Stimulated activated naive CD4-positive, alpha-beta T cell (primary cell): ENCODE measurements around the gene WDR54.
A peak's percentile ranks its signal among the peaks of the same experiment; 100 is the strongest.

ENCODE experiments used
- DNase-seq, 6 experiments: peaks; one replicate each; lab custom pipeline; 2025; lab: John Stamatoyannopoulos, UW

The WDR54 gene

GRCh38 chr2:74421221-74421870, at the start of gene WDR54, which contains the start of gene C2orf81:
TSS of gene WDR54 (plus strand) at chr2:74421730. CDS start at chr2:74422154, 424 bp downstream.
TSS of gene C2orf81 (minus strand) at chr2:74421619. CDS start at chr2:74421560, 59 bp downstream.
- DNase-seq = peak; percentile 85 to 92 (median 89)

- DNase-seq = no peak
These were observed 48.9 kb upstream of the WDR54 start for GRCh38 chr2:74372674-74373073.

- no peak for DNase-seq
These were observed 48.3 kb upstream of the WDR54 start for GRCh38 chr2:74373221-74373676.

- DNase-seq = no peak
These were observed 47.5 kb upstream of the WDR54 start for GRCh38 chr2:74373985-74374384.

GRCh38 chr2:74374509-74375205, 46.9 kb upstream of the WDR54 start:
- no peak for DNase-seq

GRCh38 chr2:74375838-74376237, 45.7 kb upstream of the WDR54 start:
- no peak for DNase-seq

- no peak for DNase-seq
These were observed 43.5 kb upstream of the WDR54 start for GRCh38 chr2:74378007-74378406.

- DNase-seq = peak in 1 of 6 experiments; percentile 3
These were observed 41.4 kb upstream of the WDR54 start, which contains the start of gene DCTN1 for GRCh38 chr2:74379851-74380789. TSS of gene DCTN1 (minus strand) at chr2:74380311. CDS start at chr2:74380037, 274 bp downstream.

GRCh38 chr2:74381751-74382150, 39.8 kb upstream of the WDR54 start:
- no peak for DNase-seq

GRCh38 chr2:74383254-74383653, 38.3 kb upstream of the WDR54 start:
- no peak for DNase-seq

- no peak for DNase-seq
These were observed 37.5 kb upstream of the WDR54 start for GRCh38 chr2:74384051-74384450.

GRCh38 chr2:74385396-74385795, 36.1 kb upstream of the WDR54 start:
- no peak for DNase-seq

- no peak for DNase-seq
These were observed 34.2 kb upstream of the WDR54 start for GRCh38 chr2:74387346-74387745.

- no peak for DNase-seq
These were observed 30.9 kb upstream of the WDR54 start for GRCh38 chr2:74390606-74391005.

GRCh38 chr2:74391209-74391579, 30.3 kb upstream of the WDR54 start:
- DNase-seq = no peak

- DNase-seq = peak; percentile 85 to 98 (median 92)
These were observed 29.7 kb upstream of the WDR54 start for GRCh38 chr2:74391580-74392448.

- no peak for DNase-seq
These were observed 29.1 kb upstream of the WDR54 start for GRCh38 chr2:74392449-74392743.

- no peak for DNase-seq
These were observed 28.0 kb upstream of the WDR54 start for GRCh38 chr2:74393525-74393924.

GRCh38 chr2:74396149-74396548, 25.4 kb upstream of the WDR54 start:
- DNase-seq = no peak

GRCh38 chr2:74399785-74400184, 21.7 kb upstream of the WDR54 start:
- DNase-seq = peak in 3 of 6 experiments; percentile 14 to 47 (median 33)

GRCh38 chr2:74401891-74402290, 19.6 kb upstream of the WDR54 start:
- no peak for DNase-seq
